GM12873 (cell line): Measurements from ENCODE around the gene GAL3ST2.

Experiments
- CTCF ChIP-seq: IDR thresholded peaks from 2 replicates; pipeline ENCODE4 v1.5.1; 2012; ENCODE audit warnings: low read depth, mild to moderate bottlenecking, moderate library complexity, low read length, control low read depth; ENCODE audit not compliant: insufficient read depth; ENCODE audit errors: missing control alignments

Gene GAL3ST2

GRCh38 chr2:241841181-241842066 is 64.8 kb downstream of the GAL3ST2 start:
- TF ChIP-seq CTCF: no peak

GRCh38 chr2:241842067-241842415 is 65.4 kb downstream of the GAL3ST2 start:
- TF ChIP-seq CTCF: no peak

- TF ChIP-seq CTCF: no peak
Measured at GRCh38 chr2:241842620-241843211, 66.1 kb downstream of the GAL3ST2 start.

- TF ChIP-seq CTCF: no peak
Measured at GRCh38 chr2:241843321-241844065, 66.9 kb downstream of the GAL3ST2 start.

- TF ChIP-seq CTCF: no peak
Measured at GRCh38 chr2:241844066-241844728, 67.6 kb downstream of the GAL3ST2 start.

- TF ChIP-seq CTCF: no peak
Measured at GRCh38 chr2:241844831-241845578, 68.4 kb downstream of the GAL3ST2 start.
